Spleen (tissue), 11 donors: Measurements from ENCODE around the gene TMEM178B. TPM values are rescaled to one million over a fixed set of nuclear protein-coding genes. Genes with fewer than 3 reads are reported as not detected.

Experiments
- DNase-seq: peaks from one replicate; pipeline ENCODE4 v3.0.0-alpha.2; 2020
- H3K27ac ChIP-seq, 8 donors: fragments of 200-600 bp; sonication (generic) in 7 of 8; 1 replicate in 4 of 8; 2 replicates in 4 of 8; pipeline versions ENCODE4 v1.5.0 to v1.8.0; 2016 to 2021; ENCODE audit warnings: inconsistent platforms in 4 of 8, mild to moderate bottlenecking in 4 of 8, moderate library complexity in 1 of 8
- H3K27me3 ChIP-seq, 7 donors: fragments of 200-600 bp; sonication (generic) in 6 of 7; replicated peaks in 1 of 7; 1 replicate in 4 of 7; 2 replicates in 3 of 7; pipeline versions ENCODE4 v1.5.0 to v1.8.0; 2016 to 2021; ENCODE audit warnings: inconsistent platforms in 3 of 7, mild to moderate bottlenecking in 1 of 7
- H3K36me3 ChIP-seq, 6 donors: fragments of 200-600 bp; sonication (generic) in 5 of 6; 1 replicate in 4 of 6; 2 replicates in 2 of 6; pipeline versions ENCODE4 v1.5.0 to v1.8.0; 2016 to 2021; ENCODE audit warnings: inconsistent platforms in 2 of 6
- H3K4me1 ChIP-seq, 6 donors: fragments of 200-600 bp; sonication (generic) in 5 of 6; 1 replicate in 3 of 6; 2 replicates in 3 of 6; pipeline versions ENCODE4 v1.5.0 to v1.8.0; 2016 to 2021; ENCODE audit warnings: inconsistent platforms in 3 of 6
- H3K4me3 ChIP-seq, 8 donors: fragments of 200-600 bp; sonication (generic) in 7 of 8; 1 replicate in 4 of 8; 2 replicates in 4 of 8; pipeline versions ENCODE4 v1.5.0 to v1.8.0; 2016 to 2021; ENCODE audit warnings: inconsistent platforms in 4 of 8, mild to moderate bottlenecking in 4 of 8, moderate library complexity in 2 of 8
- H3K9me3 ChIP-seq, 8 donors: fragments of 200-600 bp; sonication (generic) in 7 of 8; 1 replicate in 4 of 8; 2 replicates in 4 of 8; pipeline versions ENCODE4 v1.5.0 to v1.8.0; 2016 to 2021; ENCODE audit warnings: inconsistent platforms in 4 of 8
- POLR2A ChIP-seq, 3 donors: fragments of 450-650 bp; IDR thresholded peaks; one replicate each; pipeline ENCODE4 v1.5.1; 2017; ENCODE audit warnings: antibody characterized with exemption in 3 of 3, mild to moderate bottlenecking in 1 of 3
- POLR2AphosphoS5 ChIP-seq, 3 donors: sonication (generic); formaldehyde crosslinking; IDR thresholded peaks; one replicate each; pipeline ENCODE4 v1.5.1; 2017; ENCODE audit warnings: antibody characterized with exemption in 3 of 3
- WGBS, 5 donors: extraction: QIAGEN DNeasy Blood & Tissue Kit in 3 of 5; methylation state at CpG; one replicate each; pipeline versions ENCODE4 v1.1.5 to v1.1.7; 2013 to 2018; 5-methylcytosine and 5-hydroxymethylcytosine counted together
- intact Hi-C: fragments of 100-400 bp; cut with DNase I; formaldehyde crosslinking; loops from one replicate; pipeline ENCODE4 v1.15.0; 2023; ENCODE audit warnings: low total_unique reads
- polyA plus RNA-seq, 3 donors: library from polyadenylated mRNA; stranded (reverse); fragments of 200-250 nt; gene quantifications; one replicate each; pipeline ENCODE4 v1.2.1, GENCODE V29; 2013
- total RNA-seq, 7 donors: library from RNA; depleted of rRNA in 3 of 7; stranded (reverse); fragments of >200 nt in 3 of 7; fragmentation: NEBNext Ultra II Directional in 4 of 7; extraction: Animal tissue kit (Norgen Biotek cat#: 25700) in 4 of 7; gene quantifications; one replicate each; pipeline versions ENCODE4 v1.1.0 to v1.2.1, GENCODE V29; 2016 to 2021
- TF ChIP-seq, protein P1 (sequence below), 11 experiments: fragments of 200-600 bp in 7 of 11; fragments of 450-650 bp in 4 of 11; sonication (generic) in 4 of 11; IDR thresholded peaks in 8 of 11; conservative IDR thresholded peaks in 3 of 11; 1 replicate in 7 of 11; 2 replicates in 4 of 11; pipeline versions ENCODE4 v1.4.0 to v1.8.0; 2016 to 2021; ENCODE audit warnings: antibody characterized with exemption in 11 of 11, inconsistent platforms in 4 of 11, mild to moderate bottlenecking in 1 of 11
- donor health status: healthy with polysubstance abuse.
- donor health status: DM: no; HTN: no; CAD: no; lungs with moderate emphysema.
- donor health status: DM: no; HTN: no; CAD: no.
- donor health status: Bipolar disorder and iron deficiency.
- donor health status: healthy.
- donor health status: DM: no; HTN: no; CAD: no.
- donor health status: DM: yes; HTN: yes; CAD: no.

The TMEM178B gene
- total and polyA plus RNA-seq, 10 donors = 0.35 to 5.5 (median 1.3) TPM

DNA sequence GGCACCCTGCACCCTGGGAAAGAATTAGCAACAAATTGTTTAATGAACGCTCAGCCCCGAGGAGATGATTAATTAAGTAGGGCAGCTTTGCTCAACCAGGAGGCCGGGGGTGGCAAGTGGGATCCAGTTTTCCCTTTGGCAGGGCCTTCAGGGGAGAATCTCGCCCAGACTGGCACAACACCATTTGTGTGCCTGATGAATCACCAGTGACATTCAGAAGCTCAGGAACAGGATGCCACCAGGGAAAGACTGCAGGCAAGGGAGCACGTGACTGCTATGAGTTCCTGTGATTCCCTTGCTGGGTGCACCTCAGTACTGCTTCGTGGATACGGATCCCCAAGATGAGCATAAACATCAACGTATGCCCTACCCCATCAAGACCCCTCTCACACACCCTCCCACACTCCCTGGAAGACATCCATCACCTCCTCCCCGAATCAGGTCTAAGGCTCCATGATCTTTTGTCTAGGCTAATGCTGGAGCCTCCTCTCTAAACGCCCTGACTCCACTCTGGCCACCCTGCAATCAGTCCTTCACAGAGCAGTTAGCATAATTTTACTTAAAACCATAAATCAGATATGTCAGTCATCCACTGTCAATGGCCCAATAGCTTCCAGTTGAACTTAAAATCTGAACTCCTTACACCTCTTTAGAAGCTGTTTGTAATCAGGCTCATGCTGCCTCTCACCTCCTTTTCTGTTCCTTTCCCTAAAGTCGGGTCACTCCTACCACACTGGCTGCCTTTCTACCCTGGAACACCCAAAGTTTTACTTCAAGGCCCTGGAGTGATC, 368.2 kb downstream of the TMEM178B start:
- no peak for DNase-seq
- no peaks in the 10 kb centered on the region for H3K4me1 ChIP-seq
- no peaks in the 10 kb centered on the region for H3K36me3 ChIP-seq
- intact Hi-C loops = no loop called here
- H3K27ac ChIP-seq = no peak overlapping the region
- no peak overlapping the region for H3K4me3 ChIP-seq
- H3K27me3 ChIP-seq = peaks cover 0 to 7% (median 0%) of the 10 kb centered on the region in 7 donors
- TF ChIP-seq, protein P1, sequence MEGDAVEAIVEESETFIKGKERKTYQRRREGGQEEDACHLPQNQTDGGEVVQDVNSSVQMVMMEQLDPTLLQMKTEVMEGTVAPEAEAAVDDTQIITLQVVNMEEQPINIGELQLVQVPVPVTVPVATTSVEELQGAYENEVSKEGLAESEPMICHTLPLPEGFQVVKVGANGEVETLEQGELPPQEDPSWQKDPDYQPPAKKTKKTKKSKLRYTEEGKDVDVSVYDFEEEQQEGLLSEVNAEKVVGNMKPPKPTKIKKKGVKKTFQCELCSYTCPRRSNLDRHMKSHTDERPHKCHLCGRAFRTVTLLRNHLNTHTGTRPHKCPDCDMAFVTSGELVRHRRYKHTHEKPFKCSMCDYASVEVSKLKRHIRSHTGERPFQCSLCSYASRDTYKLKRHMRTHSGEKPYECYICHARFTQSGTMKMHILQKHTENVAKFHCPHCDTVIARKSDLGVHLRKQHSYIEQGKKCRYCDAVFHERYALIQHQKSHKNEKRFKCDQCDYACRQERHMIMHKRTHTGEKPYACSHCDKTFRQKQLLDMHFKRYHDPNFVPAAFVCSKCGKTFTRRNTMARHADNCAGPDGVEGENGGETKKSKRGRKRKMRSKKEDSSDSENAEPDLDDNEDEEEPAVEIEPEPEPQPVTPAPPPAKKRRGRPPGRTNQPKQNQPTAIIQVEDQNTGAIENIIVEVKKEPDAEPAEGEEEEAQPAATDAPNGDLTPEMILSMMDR (IDR thresholded peaks at IDR 0.05 in 8 of 11, conservative IDR thresholded peaks at IDR 0.05 in 3 of 11) = no peak
- no peak for TF ChIP-seq POLR2A (IDR thresholded peaks at IDR 0.05)
- no peak for TF ChIP-seq POLR2AphosphoS5 (IDR thresholded peaks at IDR 0.05)
- WGBS, 5 donors = 74 to 84% (median 79%) methylated on average over 11 of the region's 11 CpGs
- no peaks in the 10 kb centered on the region for H3K9me3 ChIP-seq

DNA sequence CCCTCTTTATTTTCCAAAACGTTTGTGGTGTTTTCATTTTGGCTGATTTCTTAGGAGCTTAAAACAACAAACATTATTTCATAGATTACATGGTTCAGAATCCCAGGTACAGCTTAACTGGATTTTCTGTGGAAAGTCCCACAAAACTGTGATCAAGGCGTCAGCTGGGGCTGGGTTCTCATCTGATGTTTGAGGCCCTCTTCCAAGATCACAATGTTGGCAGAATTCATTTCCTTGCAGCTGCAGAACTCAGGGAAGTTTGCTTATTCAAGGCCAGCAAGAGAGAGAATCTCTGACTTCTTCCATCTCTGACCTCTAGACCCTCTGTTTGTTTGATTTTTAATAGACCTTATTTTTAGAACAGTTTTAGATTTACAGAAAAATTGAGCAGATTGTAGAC, 368.9 kb downstream of the TMEM178B start:
- Histone ChIP-seq H3K4me1 (no peaks in the 10 kb centered on the region), H3K27me3 (peaks cover 0 to 7% (median 0%) of the 10 kb centered on the region in 7 donors), H3K9me3 (no peaks in the 10 kb centered on the region), H3K27ac (no peak overlapping the region), H3K4me3 (no peak overlapping the region), H3K36me3 (no peaks in the 10 kb centered on the region)
- intact Hi-C loops = no loop called here
- no peak for DNase-seq
- TF ChIP-seq POLR2AphosphoS5 (IDR thresholded peaks at IDR 0.05) (no peak), POLR2A (IDR thresholded peaks at IDR 0.05) (no peak)
- TF ChIP-seq, protein P1 (IDR thresholded peaks at IDR 0.05 in 8 of 11, conservative IDR thresholded peaks at IDR 0.05 in 3 of 11) = no peak
- 43 to 65% (median 55%) methylated on average over 2 of the region's 2 CpGs for WGBS, 5 donors

DNA sequence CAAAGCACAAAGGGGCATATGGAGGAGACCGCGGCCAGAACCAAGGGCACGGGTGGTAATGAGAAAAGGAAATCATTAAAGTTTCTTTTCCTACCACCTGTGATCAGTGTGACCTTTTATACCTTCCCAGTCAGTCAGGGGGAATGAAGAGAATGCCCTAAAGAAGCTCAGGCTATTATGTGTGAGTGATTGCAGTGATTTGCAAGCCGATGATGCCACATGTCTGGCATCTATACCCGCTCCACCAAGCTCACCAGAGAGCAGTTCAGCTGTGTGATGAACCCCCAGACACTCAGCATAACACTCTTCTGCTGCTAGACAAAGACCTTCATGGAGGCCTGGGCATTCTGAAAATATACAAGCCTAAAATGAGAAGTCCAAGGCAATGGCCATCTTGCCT, 371.1 kb downstream of the TMEM178B start:
- H3K9me3 ChIP-seq = no peaks in the 10 kb centered on the region
- DNase-seq = no peak
- no peak overlapping the region for H3K27ac ChIP-seq
- H3K4me3 ChIP-seq = no peak overlapping the region
- peaks cover 0 to 7% (median 0%) of the 10 kb centered on the region in 7 donors for H3K27me3 ChIP-seq
- TF ChIP-seq, protein P1 (IDR thresholded peaks at IDR 0.05 in 8 of 11, conservative IDR thresholded peaks at IDR 0.05 in 3 of 11) = no peak
- no peak for TF ChIP-seq POLR2AphosphoS5 (IDR thresholded peaks at IDR 0.05)
- no peak for TF ChIP-seq POLR2A (IDR thresholded peaks at IDR 0.05)
- no peaks in the 10 kb centered on the region for H3K36me3 ChIP-seq
- H3K4me1 ChIP-seq = no peaks in the 10 kb centered on the region
- intact Hi-C loops = no loop called here
- WGBS, 5 donors = 80 to 92% (median 86%) methylated on average over 5 of the region's 5 CpGs

DNA sequence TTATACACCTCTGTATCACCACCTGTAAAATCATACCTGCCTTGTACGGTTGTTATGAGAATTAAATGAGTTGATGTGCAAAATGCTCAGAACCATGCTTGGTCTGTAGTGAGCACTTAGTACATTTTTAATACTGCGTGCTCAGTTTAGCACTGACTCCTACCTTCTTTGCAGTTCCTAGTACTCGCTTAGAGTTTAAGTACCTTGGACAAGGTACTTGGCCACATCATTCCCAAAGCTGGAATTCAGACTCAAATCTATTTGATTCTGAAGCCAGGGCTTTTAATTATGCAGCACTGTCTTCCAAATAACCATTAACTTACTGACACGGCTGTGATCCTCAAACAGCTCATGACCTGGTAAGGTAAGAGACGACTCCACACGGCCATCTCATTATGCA, 377.4 kb downstream of the TMEM178B start:
- Histone ChIP-seq H3K4me3 (no peak overlapping the region), H3K9me3 (no peaks in the 10 kb centered on the region), H3K27me3 (no peaks in the 10 kb centered on the region), H3K27ac (no peak overlapping the region), H3K4me1 (no peaks in the 10 kb centered on the region), H3K36me3 (no peaks in the 10 kb centered on the region)
- DNase-seq = no peak
- TF ChIP-seq POLR2A (IDR thresholded peaks at IDR 0.05) (no peak), POLR2AphosphoS5 (IDR thresholded peaks at IDR 0.05) (no peak)
- TF ChIP-seq, protein P1 (IDR thresholded peaks at IDR 0.05 in 8 of 11, conservative IDR thresholded peaks at IDR 0.05 in 3 of 11) = no peak
- WGBS, 5 donors = 85 to 90% (median 88%) methylated on average over 6 of the region's 6 CpGs
- intact Hi-C loops = no loop called here
